NCI-H1436 (cell line): ENCODE results near the gene IGSF21.

Experiments
- DNase-seq: peaks from one replicate; lab custom pipeline; 2025; lab: John Stamatoyannopoulos, UW

IGSF21 gene

DNA sequence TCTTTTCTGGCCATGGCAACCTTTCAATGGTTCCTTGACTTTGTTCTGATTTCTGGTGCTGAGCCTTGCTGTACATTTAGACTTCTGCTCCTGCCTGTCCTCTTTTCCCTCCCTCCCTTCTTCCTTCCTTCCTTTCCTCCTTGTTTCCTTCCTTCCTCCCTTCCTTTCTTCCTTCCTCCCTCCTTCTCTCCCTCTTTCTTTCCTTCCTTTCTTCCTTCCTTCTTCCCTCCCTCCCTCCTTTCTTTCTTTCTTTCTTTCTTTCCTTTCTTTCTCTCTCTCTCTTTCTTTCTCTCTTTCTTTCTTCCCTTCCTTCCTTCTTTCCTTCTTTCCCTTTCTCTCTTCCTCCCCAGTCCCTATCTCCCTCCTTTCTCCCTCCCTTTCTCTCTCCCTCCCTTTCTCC, 10.4 kb upstream of the IGSF21 start:
- no peak for DNase-seq

DNA sequence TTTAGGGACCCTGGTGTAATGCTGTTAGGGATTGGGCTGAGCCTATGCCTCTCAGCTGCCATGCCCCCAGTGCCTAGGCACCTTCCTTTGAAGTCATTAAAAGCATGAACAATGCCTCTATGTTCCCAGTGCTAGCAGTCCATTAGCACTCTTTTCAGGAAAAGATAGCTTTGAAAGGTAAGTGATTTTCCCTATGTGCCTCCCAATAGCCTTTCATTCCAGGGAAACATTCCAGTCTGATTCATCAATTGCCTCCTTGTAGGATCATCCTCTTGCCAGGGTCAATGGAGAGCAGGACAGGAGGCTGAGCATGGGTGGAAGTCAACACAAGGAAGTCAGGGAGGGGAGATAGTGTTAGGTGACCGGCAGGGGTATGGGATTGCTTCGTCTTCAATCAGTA, 8.6 kb upstream of the IGSF21 start:
- DNase-seq, result no peak

DNA sequence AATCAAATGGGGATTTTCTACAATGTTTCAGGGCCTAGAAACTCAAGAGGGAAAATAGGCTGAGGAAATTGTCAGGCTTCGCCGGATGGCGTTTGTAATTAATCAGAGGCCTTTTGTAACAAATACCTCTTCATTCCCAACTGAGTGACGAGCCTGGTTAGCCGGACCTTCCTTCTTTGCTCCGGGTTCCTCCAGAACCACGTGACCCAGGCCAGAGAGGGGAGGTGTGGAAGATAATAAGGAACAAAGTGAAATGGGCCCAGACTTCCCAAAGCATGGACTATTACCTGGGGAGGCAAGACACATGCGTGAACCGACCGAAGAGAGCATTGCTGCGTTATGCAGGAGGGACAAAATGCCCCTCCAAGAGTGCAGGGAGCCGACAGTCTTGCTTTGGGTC, 7.5 kb upstream of the IGSF21 start:
- DNase-seq, result no peak

DNA sequence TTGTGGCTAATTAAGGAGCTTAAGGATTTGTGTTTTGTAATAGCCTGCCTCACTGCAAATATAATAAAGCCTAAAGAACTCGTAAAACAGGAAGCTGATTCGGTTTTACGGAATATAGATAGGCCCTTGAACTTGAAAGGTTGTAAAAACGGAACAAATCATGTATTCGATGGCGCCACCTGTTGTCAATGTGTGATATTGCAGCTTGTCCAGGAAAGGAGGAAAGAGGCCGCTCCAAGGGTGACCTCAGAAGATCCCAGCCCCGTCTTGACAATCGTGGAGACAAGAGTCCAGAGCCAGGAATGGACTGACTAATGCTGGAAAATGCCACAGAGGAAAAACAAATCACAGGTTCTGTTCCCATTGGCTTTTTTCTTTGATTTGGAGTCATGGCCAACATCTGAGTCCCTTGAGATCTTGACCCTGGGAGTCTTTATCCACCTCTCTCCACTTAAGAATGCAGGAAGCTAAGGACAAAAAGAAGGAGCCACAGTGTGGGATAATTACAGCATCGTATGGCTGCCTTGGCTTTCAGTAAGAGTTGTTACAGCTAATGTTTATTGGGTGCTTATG, 7.0 kb upstream of the IGSF21 start:
- DNase-seq, result peak; percentile 72

DNA sequence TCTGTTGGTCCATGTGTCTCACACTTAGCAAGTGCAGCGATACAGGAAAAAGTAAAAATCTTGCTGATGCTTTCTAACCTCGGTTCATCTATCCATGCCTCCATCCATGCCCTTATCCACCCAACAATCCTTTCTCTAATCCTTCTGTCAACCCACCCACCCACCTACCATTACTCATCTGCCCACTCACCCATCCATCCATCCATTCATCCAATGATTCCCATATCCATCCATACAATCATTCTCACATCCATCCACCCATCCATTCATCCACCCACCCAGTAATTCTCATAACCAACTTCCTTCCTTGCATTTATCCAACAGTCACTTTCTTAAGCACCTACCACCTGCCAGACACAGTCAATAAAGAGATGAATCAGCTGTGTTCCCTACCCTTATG, 6.1 kb upstream of the IGSF21 start:
- no peak for DNase-seq

DNA sequence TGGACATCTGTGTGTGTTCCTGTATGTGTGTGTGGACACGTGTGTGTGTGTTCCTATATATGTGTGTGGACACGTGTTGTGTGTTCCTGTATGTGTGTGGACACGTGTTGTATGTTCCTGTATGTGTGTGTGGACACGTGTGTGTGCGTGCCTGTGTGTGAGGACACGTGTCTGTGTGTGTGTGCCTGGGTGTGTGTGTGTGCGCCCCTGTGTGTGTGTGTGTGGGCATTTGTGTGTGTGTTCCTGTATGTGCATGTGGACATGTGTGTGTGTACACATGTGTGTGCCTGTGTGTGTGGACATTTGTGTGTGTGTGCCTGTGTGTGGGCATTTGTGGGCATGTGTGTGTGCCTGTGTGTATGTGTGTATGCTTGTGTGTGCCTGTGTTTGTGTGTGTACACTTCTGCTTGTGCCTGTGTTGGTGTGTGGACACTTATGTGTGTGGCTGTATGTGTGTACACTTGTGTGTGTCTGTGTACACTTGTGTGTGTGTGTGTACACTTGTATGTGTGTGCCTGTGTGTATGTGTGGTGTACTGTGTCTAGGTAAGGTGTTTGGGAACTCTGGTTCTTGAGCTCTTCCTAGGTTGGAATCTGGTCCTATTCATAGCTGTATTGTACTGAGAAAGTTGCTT, 3.7 kb upstream of the IGSF21 start:
- DNase-seq, result no peak

DNA sequence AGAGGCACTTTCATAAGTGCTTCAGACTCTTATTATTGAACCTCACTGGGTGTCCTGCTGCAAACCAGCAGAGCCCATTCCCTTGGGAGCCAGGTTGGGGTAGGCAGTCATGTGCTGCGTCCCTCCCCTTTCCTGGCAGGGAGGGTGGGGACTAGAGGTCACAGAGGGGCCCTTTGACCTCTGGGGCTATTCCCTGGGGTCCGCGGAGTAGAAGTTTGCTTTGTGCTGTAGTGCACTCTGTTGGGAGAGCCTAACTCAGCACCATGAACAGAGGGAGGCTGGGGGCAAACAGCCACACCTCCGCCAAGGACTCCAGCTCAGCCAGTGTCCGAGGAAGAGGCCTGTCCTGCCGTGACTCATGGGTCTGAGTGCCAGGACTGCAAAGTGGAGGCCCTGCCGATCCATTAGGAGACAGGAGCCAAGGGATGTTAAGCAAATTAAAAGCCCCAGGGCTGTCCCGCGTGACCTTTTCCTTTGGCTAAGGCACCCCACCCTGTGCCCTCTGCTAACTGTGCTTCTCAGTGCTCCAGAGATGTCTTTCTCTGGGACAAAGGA, 3.0 kb upstream of the IGSF21 start:
- DNase-seq, result no peak

DNA sequence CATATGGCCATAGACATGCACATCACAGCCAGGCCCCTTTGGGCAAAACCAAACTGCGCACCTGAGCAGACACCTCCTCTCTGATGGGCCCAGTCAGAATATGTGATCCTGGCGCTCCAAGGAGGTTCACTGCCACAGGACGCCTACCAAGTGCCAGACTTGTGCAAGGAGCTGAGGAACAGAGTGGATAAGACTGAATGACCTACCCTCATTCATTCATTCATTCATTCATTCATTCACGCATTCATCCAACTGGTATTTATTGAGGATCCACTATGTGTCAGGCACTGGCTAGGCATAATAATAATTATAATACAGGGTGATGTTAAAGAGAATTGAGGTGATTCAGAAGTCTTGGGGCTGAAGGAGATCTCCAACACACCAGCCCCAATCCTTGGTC, 2.4 kb upstream of the IGSF21 start:
- DNase-seq, result no peak

DNA sequence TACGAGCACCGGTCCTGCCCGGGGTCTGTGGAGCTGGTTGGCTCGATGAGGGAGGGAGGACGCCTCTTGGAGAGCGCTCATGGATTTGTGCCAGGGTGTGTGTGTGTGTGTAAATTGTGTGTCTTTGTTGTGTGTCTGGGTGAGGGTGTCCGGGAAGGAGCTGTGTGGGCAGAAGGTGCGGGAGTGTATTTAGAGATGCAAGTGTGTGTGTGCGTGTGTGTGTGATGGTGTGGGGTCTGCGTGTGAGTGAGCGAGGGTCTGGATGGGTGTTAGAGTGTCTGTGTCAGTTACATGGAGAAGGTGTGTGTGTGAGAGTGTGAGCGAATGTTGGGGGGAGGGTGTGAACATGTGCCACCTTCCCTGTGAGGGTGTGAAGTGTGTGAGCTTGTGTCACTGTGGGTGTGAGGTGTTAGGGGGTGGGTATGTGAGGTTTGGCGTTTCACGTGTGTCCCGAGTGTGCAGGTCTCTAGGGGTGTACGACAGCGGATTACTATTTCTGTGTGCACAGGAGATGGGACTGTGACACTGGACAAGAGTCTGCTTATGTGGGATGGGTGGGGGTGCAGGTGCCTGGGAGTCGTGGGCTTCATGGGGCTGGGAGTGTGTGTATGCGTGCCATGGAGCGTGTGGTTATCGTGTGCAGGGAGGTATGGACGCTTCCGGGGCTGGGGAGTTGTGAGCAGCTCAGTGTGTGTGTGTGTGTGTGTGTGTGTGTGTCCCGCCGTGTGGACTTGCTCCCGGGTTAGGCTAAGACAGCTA, 880 bp downstream of the IGSF21 start:
- DNase-seq, result no peak

DNA sequence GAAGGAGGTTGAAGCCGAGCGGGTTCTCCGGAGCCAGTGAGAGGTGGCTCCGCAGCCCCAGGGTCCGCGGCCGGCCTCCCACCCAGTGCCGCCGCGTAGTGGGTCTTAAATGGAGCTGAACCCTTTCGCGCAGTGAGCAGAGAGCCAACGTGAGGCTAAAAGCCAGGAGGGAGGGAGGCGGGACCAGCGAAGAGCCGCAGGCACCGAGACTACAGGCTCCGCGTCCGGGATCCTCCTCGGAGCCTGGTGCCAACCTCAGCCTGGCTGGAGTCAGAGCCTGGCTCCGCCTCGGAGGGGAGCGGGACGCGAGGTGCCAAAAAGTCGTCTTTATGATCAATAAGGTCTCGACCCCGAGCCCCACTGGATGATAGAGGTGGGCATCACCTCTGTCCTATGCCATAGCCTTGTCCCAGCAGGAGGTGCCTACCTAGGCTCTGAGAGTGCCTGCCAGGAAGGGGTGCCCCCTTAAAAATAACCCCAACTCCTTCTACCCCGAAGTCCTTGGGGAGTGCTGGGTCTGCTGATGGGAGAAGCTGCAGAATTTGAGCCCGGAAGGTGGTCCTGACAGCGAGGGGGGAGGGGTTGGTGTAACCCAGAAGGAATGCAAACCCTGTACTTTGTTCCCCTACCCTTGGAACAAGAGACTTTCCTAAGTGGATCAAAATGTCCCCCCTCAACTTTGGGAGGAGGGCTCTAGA, 1.6 kb downstream of the IGSF21 start:
- no peak for DNase-seq

DNA sequence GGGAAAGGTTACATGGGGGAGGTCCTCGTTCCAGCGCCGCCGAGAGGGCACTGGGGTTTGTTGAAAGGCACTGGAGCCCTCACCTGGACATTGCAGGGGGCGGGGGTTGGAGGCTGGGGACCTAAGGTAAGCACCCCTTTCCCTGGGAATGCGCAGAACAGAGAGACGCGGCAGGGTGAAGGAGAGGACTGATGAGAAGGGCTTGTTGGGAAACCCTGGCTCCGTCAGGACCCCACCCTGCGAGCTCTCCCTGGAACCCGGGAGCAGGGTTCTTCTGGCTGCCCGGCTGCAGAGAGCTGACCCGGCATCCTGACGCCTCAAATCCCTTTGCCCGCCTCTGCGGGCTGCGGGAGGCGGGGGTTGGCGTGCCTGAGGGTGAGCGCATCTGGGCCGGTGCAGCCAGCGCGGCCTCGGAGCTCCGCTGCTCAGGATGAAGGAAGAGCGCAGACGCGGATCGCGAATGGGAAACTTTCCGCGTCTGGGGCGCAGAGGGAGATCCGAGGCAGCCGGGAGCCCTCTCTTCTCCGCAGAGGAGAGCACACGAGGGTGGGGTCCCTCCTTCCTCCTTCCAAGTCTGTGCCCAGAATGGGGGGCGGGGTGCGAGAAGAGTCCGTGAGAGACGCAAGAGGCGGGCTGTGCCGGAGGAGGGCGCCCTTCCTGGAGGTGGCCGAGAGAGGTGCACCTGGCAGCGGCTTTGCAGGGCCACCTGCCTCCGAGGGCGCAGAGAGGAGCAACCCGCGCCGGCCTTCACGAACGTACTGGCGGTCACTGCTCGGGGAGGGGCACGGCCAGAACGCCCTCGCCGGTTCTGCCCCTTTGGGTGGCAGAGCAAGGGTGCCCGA, 2.4 kb downstream of the IGSF21 start:
- peak; percentile 33 for DNase-seq

DNA sequence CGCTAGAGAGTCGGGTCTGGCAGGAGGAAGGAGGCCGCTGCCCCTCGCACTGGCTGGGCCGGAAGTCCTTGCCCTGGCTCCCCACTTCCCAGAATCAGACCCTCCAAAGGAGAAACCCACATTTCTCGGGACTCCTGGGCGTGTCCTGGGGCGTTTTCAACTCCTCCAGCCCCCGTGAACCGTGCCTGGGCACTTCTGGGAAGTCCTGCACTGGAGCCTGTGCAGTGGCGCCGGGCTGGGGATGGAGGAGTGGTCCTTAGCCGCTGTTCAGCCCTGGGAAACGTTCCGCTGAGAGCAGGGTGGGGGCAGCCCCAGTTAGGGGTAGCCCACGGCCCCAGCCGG, 3.0 kb downstream of the IGSF21 start:
- DNase-seq, result no peak

DNA sequence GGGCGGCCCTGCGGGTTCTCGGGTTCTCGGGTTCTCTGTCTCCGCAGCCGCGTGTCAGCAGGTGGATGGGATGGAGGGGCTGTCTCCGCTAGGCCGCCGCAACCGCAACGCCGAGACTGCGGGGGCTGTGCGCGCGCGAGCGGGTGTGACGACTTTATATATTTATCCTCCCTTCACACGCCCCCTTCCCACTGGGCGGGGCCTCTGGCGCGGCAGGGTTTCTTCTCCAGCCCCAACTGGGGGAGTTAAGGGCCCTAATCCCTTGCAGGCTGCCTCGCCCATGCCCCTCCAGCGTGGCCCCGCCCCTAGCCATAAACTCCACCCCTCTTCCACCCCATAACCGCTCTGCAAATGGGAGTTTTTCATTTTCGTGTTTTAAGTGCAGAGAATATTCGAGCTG, 3.4 kb downstream of the IGSF21 start:
- DNase-seq, result no peak

DNA sequence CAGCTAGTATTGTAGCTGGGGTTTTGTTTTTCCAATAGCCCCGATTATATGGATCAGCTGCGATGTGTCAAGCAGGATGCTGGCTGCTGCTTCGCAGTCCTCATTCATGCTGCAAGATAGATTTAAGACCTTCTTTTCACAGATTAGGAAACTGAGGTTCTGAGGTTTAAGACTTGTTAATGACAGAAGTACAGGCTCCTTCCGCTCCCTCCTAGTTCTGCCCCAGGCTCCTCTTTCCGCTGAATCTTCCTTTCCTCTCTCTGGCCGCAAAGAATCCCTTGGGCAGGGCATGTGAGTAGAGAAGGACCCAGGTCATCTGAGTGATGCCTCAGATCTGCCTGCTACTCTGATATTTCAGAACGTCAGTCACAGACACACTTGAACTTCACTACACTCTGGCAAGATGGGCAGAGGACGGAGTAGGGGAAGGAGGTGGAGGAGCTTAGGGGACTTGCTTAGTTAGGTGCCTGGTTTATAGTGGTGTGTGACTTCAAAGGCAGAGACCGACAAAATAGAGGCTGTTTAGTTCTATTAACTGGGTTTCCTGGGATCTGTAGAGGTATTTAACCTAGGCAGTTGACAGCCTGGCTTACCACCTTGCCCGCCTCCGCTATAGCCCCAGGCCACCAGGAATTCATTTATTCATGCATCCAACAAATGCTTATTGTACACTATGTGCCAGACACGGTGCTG, 4.2 kb downstream of the IGSF21 start:
- no peak for DNase-seq

DNA sequence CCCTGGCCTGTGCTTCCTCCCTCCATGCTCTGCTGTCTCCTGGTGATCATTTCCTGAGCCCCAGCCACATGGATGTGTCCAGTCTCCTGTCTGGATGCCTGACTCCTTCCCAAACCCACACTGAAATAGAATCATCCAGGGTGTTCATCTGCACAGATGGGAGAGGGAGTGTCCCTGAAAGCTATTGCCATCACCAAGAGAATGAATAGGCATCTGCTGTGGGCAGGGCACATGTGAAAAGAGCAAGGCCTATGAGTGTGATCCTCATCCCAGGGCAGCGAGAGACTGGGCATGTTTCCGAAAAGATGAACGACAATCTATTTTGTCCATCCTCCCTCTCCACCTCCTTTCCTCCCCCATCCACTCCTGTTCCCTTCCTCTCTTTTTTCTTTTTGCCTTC, 5.0 kb downstream of the IGSF21 start:
- DNase-seq, result no peak

DNA sequence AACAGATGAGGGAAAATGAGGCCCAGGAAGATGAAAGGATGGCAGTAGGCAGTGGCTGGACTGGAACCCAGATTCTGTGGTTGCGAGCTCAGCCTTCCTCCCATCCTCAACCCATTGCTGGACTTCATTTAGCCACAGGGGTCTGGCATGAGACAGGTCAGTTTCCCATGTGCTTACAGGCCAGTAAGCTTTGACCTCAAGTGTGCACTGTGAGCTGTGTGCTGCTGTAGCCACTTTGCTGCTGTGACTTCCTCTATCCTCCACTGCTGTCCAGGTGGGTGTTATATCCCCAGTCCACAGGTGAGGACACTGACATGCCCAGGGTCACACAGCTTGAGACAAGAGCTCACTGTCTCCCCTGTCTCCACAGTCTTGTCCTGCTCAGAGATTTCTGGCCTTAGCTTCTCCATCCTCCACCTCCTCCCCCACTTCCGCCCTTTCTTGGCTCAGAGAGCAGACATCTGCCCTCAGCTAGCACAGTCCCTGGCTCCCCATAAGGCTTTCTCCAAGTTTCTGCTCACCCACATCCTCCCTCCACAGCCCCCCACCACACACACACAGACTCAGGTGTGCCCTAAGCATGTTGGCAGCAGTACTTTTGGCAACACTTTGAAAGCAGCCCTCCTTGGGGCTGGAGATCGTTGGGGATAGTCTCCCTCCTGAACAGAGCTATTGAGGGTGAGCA, 7.3 kb downstream of the IGSF21 start:
- no peak for DNase-seq

DNA sequence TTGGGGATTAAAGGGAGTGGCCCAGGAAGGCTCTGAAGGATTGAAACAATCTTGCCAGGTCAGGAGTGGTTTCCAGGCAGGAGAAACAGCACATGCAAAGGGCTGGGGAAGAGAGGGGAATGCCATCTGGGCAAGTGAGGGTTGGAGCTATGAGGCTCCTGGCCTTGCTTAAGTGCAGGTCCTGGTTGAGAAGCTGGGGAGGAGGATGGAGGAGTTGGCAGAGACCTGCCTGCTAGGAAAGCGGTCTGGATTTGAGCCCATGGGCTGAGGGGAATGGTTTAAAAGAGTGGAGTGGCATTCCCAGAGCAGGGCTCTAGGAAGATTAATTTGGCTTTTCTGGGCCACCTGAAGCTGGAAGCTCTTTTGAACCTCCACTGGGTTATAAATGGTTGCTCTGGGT, 9.2 kb downstream of the IGSF21 start:
- DNase-seq, result no peak

DNA sequence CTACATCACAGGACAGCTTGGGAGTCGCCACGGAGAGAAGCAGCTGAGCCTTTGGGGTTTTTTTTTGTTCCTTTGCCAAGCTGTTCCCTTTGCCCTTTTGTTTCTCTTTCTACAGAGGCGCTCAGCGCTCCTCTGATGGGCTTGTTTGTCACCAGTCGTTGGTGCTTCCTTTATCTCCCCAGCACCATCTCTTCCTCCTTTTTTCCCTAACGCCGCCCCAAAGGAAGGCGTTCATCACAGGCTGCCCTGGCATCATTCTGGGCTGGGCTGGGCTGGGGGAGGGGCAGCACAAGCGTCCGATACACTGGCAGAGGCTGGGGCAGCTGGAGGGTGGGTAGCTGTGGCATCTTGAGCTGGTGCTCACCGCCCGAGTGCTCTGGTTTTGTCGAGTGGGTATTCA, 10.5 kb downstream of the IGSF21 start:
- DNase-seq, result peak; percentile 66

DNA sequence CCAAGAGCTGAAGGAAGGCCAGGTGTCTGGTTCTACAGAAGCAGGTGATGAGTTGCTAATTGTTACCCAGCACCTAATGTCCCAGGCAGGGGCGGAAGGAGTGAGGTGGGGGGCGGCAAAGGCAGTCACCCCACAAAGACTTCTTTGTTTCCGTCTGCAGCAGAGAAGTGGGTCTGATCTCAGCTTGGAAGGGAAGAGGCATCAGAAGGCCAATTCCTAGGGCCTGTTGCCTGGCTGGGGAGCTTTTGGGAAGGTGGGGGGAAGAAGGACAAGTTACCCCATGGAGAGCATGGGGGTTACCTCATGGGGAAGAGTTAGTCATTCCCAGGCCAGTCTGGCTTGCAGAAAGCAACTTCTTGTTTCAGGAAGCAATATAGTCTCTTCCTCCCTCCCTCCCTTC, 10.9 kb downstream of the IGSF21 start:
- peak; percentile 69 for DNase-seq

DNA sequence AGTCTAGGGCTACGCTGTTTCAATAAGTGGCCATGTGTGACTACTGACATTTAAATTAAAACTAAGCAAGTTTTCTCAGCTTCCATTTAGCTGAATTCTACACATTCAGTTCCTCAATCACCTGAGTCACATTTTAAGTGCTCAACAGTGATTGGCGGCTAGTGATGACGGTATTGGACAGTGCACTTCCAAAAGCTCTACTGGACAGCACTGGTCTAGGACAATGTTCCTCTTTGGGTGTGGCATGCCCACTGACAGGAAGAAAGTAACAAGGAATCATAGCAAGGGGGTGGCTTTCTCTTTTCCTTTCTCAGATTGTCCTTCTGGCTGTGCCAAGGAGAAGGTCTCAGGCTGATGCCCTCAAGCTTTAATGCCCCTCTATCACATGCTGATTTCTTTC, 11.7 kb downstream of the IGSF21 start:
- DNase-seq, result no peak
